WTC11 (cell line): ENCODE measurements around the gene ZNF593. TPM values are rescaled to one million over a fixed set of nuclear protein-coding genes. Genes with fewer than 3 reads are reported as not detected.

Experiments
- ATF3 ChIP-seq: sonication (generic); formaldehyde crosslinking; conservative IDR thresholded peaks from 2 replicates; pipeline ENCODE4 v1.8.1; 2022; ENCODE audit warnings: mild to moderate bottlenecking, missing genetic modification reagents
- ERG ChIP-seq: fragments of 250-450 bp; sonication (Bioruptor Pico); IDR thresholded peaks from 2 replicates; pipeline ENCODE4 v1.8.0; 2021; ENCODE audit warnings: mild to moderate bottlenecking
- ESRRA ChIP-seq: sonication (generic); formaldehyde crosslinking; IDR thresholded peaks from 2 replicates; pipeline ENCODE4 v1.8.1; 2022; ENCODE audit warnings: mild to moderate bottlenecking, missing genetic modification reagents, borderline replicate concordance
- ETV6 ChIP-seq: sonication (generic); formaldehyde crosslinking; IDR thresholded peaks from 2 replicates; pipeline ENCODE4 v1.8.1; 2022; ENCODE audit warnings: mild to moderate bottlenecking, missing genetic modification reagents
- FOXJ3 ChIP-seq: sonication (generic); formaldehyde crosslinking; IDR thresholded peaks from 2 replicates; pipeline ENCODE4 v1.9.0; 2021; ENCODE audit warnings: missing genetic modification reagents, mild to moderate bottlenecking, borderline replicate concordance
- GRHL2 ChIP-seq: fragments of 250-450 bp; sonication (Bioruptor Pico); IDR thresholded peaks from 2 replicates; pipeline ENCODE4 v1.8.0; 2022; ENCODE audit warnings: mild to moderate bottlenecking, moderate library complexity; ENCODE audit not compliant: insufficient replicate concordance, severe bottlenecking
- HMGXB4 ChIP-seq: sonication (generic); formaldehyde crosslinking; IDR thresholded peaks from 2 replicates; pipeline ENCODE4 v1.8.1; 2023; ENCODE audit warnings: mild to moderate bottlenecking, moderate library complexity, missing genetic modification reagents
- JUN ChIP-seq: sonication (generic); formaldehyde crosslinking; IDR thresholded peaks from 2 replicates; pipeline ENCODE4 v1.8.0; 2023; ENCODE audit warnings: mild to moderate bottlenecking, missing genetic modification reagents
- KAT7 ChIP-seq: sonication (generic); formaldehyde crosslinking; IDR thresholded peaks from 2 replicates; pipeline ENCODE4 v1.8.1; 2023; ENCODE audit warnings: missing genetic modification reagents, mild to moderate bottlenecking, borderline replicate concordance
- MXD4 ChIP-seq: fragments of 250-450 bp; sonication (Bioruptor Pico); IDR thresholded peaks from 2 replicates; pipeline ENCODE4 v1.8.0; 2021; ENCODE audit warnings: mild to moderate bottlenecking, moderate library complexity, borderline replicate concordance
- MYBL2 ChIP-seq: sonication (generic); formaldehyde crosslinking; IDR thresholded peaks from 2 replicates; pipeline ENCODE4 v1.8.1; 2023; ENCODE audit warnings: mild to moderate bottlenecking, moderate library complexity, missing genetic modification reagents
- NR2C2 ChIP-seq: sonication (generic); formaldehyde crosslinking; IDR thresholded peaks from 2 replicates; pipeline ENCODE4 v1.8.0; 2022; ENCODE audit warnings: mild to moderate bottlenecking, missing genetic modification reagents
- RELA ChIP-seq: sonication (generic); formaldehyde crosslinking; IDR thresholded peaks from 2 replicates; pipeline ENCODE4 v1.8.1; 2022; ENCODE audit warnings: missing genetic modification reagents, mild to moderate bottlenecking, borderline replicate concordance
- RORB ChIP-seq: fragments of 250-450 bp; sonication (Bioruptor Pico); IDR thresholded peaks from 2 replicates; pipeline ENCODE4 v1.9.0; 2021; ENCODE audit warnings: mild to moderate bottlenecking
- SMAD4 ChIP-seq: sonication (generic); formaldehyde crosslinking; IDR thresholded peaks from 2 replicates; pipeline ENCODE4 v1.8.0; 2022; ENCODE audit warnings: mild to moderate bottlenecking, missing genetic modification reagents
- SOX15 ChIP-seq: fragments of 250-450 bp; sonication (Bioruptor Pico); IDR thresholded peaks from 2 replicates; pipeline ENCODE4 v1.9.0; 2021; ENCODE audit warnings: mild to moderate bottlenecking
- TCF7 ChIP-seq: sonication (generic); formaldehyde crosslinking; IDR thresholded peaks from 2 replicates; pipeline ENCODE4 v1.8.0; 2022; ENCODE audit warnings: mild to moderate bottlenecking, low read depth, missing genetic modification reagents, moderate library complexity
- ZNF232 ChIP-seq: sonication (generic); formaldehyde crosslinking; IDR thresholded peaks from 2 replicates; pipeline ENCODE4 v1.8.0; 2022; ENCODE audit warnings: mild to moderate bottlenecking, missing genetic modification reagents
- ZNF263 ChIP-seq: sonication (generic); formaldehyde crosslinking; IDR thresholded peaks from 2 replicates; pipeline ENCODE4 v1.8.1; 2022; ENCODE audit warnings: low read depth, mild to moderate bottlenecking, moderate library complexity, missing genetic modification reagents
- ZNF423 ChIP-seq: fragments of 250-450 bp; sonication (Bioruptor Pico); IDR thresholded peaks from 2 replicates; pipeline ENCODE4 v2.1.2; 2022; ENCODE audit warnings: mild to moderate bottlenecking, moderate library complexity
- ZNF532 ChIP-seq: fragments of 250-450 bp; sonication (Bioruptor Pico); IDR thresholded peaks from 2 replicates; pipeline ENCODE4 v1.9.0; 2021; ENCODE audit warnings: mild to moderate bottlenecking, borderline replicate concordance
- ZNF671 ChIP-seq: fragments of 250-450 bp; sonication (Bioruptor Pico); IDR thresholded peaks from 2 replicates; pipeline ENCODE4 v1.8.0; 2021; ENCODE audit warnings: mild to moderate bottlenecking
- total RNA-seq: library from RNA; stranded (reverse); gene quantifications from 3 replicates; pipeline ENCODE4 v1.2.3, GENCODE V29; 2021
- TF ChIP-seq, protein P1 (sequence below): sonication (generic); formaldehyde crosslinking; IDR thresholded peaks from 2 replicates; pipeline ENCODE4 v1.8.1; 2022; ENCODE audit warnings: low read depth, mild to moderate bottlenecking, moderate library complexity, missing genetic modification reagents, borderline replicate concordance
- TF ChIP-seq, protein P2 (sequence below): fragments of 250-450 bp; sonication (Bioruptor Pico); IDR thresholded peaks from 2 replicates; pipeline ENCODE4 v2.1.2; 2022; ENCODE audit warnings: mild to moderate bottlenecking, moderate library complexity
- TF ChIP-seq, protein P3 (sequence below): sonication (generic); formaldehyde crosslinking; IDR thresholded peaks from 2 replicates; pipeline ENCODE4 v1.8.1; 2022; ENCODE audit warnings: mild to moderate bottlenecking, missing genetic modification reagents, moderate library complexity, borderline replicate concordance
- TF ChIP-seq, protein P4 (sequence below): sonication (generic); formaldehyde crosslinking; IDR thresholded peaks from 2 replicates; pipeline ENCODE4 v1.8.0; 2023; ENCODE audit warnings: missing genetic modification reagents

The ZNF593 gene
- total RNA-seq, 1 experiment from 2014 or later = 49.1 TPM

DNA sequence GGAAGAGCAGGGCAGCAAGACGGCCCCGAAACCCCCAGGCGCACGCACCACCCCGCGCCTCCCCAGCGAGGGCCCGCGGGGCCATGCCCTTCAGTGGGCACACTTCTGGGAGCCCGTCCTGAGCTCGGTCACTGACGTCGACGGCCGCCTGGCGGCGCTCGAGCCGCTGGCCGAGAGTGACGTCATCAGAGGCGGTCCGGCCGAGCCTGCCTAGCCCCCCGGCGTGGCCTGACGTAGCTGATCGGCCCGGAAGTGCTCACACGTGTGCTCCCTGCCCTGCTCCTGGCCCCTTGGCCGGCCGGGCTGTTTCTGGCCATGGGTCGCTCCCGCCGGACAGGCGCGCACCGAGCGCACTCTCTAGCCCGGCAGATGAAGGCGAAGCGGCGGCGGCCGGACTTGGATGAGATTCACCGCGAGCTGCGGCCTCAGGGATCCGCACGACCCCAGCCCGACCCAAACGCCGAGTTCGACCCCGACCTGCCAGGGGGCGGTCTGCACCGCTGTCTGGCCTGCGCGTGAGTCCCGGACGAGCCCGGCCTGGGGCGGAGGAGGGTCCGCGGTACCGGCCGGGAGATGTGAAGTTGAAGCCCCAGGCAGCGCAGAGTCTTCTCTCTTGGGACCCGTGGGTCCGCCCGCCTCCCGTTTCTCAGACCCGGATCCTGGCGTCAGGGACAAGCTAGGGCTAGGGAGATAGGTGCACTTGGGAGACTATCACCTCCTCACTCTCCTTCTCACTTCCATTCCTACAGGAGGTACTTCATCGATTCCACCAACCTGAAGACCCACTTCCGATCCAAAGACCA lies at the start of gene ZNF593 (continued):
- TF ChIP-seq ERG (CRISPR knock-in tag) (no peak), KAT7 (CRISPR knock-in tag) (peak; percentile 82; the same call in 1 of the 2 replicates), GRHL2 (CRISPR knock-in tag) (no peak), RORB (no peak), ZNF423 (CRISPR knock-in tag) (peak; percentile 88), MXD4 (no peak), JUN (CRISPR knock-in tag) (peak; percentile 66; the same call in 1 of the 2 replicates), ETV6 (CRISPR knock-in tag) (peak; percentile 95), MYBL2 (CRISPR knock-in tag) (peak; percentile 81; the same call in 1 of the 2 replicates), ESRRA (CRISPR knock-in tag) (no peak), SMAD4 (CRISPR knock-in tag) (no peak), SOX15 (CRISPR knock-in tag) (no peak), ZNF532 (CRISPR knock-in tag) (no peak), ATF3 (CRISPR knock-in tag) (0 out of 2 replicates have a peak, but pooled peaks have one; percentile 62), FOXJ3 (CRISPR knock-in tag) (no peak), HMGXB4 (CRISPR knock-in tag) (peak; percentile 99), ZNF263 (CRISPR knock-in tag) (peak; percentile 96), RELA (CRISPR knock-in tag) (peak; percentile 68; the same call in 1 of the 2 replicates), NR2C2 (CRISPR knock-in tag) (peak; percentile 65; the same call in 1 of the 2 replicates), ZNF671 (CRISPR knock-in tag) (no peak), ZNF232 (CRISPR knock-in tag) (no peak), TCF7 (CRISPR knock-in tag) (no peak)
- TF ChIP-seq, protein P1, sequence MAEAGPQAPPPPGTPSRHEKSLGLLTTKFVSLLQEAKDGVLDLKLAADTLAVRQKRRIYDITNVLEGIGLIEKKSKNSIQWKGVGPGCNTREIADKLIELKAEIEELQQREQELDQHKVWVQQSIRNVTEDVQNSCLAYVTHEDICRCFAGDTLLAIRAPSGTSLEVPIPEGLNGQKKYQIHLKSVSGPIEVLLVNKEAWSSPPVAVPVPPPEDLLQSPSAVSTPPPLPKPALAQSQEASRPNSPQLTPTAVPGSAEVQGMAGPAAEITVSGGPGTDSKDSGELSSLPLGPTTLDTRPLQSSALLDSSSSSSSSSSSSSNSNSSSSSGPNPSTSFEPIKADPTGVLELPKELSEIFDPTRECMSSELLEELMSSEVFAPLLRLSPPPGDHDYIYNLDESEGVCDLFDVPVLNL (CRISPR knock-in tag) = no peak
- TF ChIP-seq, protein P2, sequence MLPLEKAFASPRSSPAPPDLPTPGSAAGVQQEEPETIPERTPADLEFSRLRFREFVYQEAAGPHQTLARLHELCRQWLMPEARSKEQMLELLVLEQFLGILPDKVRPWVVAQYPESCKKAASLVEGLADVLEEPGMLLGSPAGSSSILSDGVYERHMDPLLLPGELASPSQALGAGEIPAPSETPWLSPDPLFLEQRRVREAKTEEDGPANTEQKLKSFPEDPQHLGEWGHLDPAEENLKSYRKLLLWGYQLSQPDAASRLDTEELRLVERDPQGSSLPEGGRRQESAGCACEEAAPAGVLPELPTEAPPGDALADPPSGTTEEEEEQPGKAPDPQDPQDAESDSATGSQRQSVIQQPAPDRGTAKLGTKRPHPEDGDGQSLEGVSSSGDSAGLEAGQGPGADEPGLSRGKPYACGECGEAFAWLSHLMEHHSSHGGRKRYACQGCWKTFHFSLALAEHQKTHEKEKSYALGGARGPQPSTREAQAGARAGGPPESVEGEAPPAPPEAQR (CRISPR knock-in tag) = no peak
- TF ChIP-seq, protein P3, sequence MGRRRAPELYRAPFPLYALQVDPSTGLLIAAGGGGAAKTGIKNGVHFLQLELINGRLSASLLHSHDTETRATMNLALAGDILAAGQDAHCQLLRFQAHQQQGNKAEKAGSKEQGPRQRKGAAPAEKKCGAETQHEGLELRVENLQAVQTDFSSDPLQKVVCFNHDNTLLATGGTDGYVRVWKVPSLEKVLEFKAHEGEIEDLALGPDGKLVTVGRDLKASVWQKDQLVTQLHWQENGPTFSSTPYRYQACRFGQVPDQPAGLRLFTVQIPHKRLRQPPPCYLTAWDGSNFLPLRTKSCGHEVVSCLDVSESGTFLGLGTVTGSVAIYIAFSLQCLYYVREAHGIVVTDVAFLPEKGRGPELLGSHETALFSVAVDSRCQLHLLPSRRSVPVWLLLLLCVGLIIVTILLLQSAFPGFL (CRISPR knock-in tag) = no peak
- TF ChIP-seq, protein P4, sequence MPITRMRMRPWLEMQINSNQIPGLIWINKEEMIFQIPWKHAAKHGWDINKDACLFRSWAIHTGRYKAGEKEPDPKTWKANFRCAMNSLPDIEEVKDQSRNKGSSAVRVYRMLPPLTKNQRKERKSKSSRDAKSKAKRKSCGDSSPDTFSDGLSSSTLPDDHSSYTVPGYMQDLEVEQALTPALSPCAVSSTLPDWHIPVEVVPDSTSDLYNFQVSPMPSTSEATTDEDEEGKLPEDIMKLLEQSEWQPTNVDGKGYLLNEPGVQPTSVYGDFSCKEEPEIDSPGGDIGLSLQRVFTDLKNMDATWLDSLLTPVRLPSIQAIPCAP (CRISPR knock-in tag) = no peak
